Measurements from ENCODE around the gene KRTAP20-1. TPM values are rescaled to one million over a fixed set of nuclear protein-coding genes. Genes with fewer than 3 reads are reported as not detected.

KRTAP20-1 gene
- total RNA-seq, 4 donors from 2014 or later, result not detected

GRCh38 chr21:30642564-30642963 is 26.3 kb downstream of the KRTAP20-1 start, which contains the start of gene KRTAP20-3:
KRTAP20-3 (plus strand) TSS chr21:30642864.
- Histone ChIP-seq H3K4me3 (replicated peaks in 1 of 3) (no peak within 1 kb of the TSS), H3K36me3 (no peaks in the 10 kb centered on the region), H3K9me3 (no peaks in the 10 kb centered on the region), H3K4me1 (no peaks in the 10 kb centered on the region), H3K27ac (no peak within 1 kb of the TSS), H3K27me3 (no peaks in the 10 kb centered on the region)
- no peak for TF ChIP-seq POLR2A (IDR thresholded peaks at IDR 0.05)
- no peak for TF ChIP-seq CTCF (IDR thresholded peaks at IDR 0.05)
- intact Hi-C loops (cut with DNase I), result no loop called here
- 85 to 93% methylated on average over 2 of the region's 2 CpGs for WGBS, 2 donors
- DNase-seq, result no peak

GRCh38 chr21:30646904-30647414 is 30.7 kb downstream of the KRTAP20-1 start:
- H3K4me3 ChIP-seq (replicated peaks in 1 of 3), result no peak overlapping the region
- TF ChIP-seq CTCF (IDR thresholded peaks at IDR 0.05) (no peak), POLR2A (IDR thresholded peaks at IDR 0.05) (no peak)
- no peaks in the 10 kb centered on the region for H3K27me3 ChIP-seq
- DNase-seq, result no peak
- intact Hi-C loops (cut with DNase I), result no loop called here
- no peaks in the 10 kb centered on the region for H3K36me3 ChIP-seq
- no peaks in the 10 kb centered on the region for H3K9me3 ChIP-seq
- WGBS, 2 donors, result 79 to 90% methylated on average over 1 of the region's 1 CpG
- no peaks in the 10 kb centered on the region for H3K4me1 ChIP-seq
- no peak overlapping the region for H3K27ac ChIP-seq

GRCh38 chr21:30652891-30653290 is 36.7 kb downstream of the KRTAP20-1 start:
- DNase-seq, result no peak
- Histone ChIP-seq H3K4me1 (no peaks in the 10 kb centered on the region), H3K36me3 (no peaks in the 10 kb centered on the region), H3K27ac (no peak overlapping the region), H3K9me3 (no peaks in the 10 kb centered on the region), H3K4me3 (replicated peaks in 1 of 3) (no peak overlapping the region), H3K27me3 (no peaks in the 10 kb centered on the region)
- no peak for TF ChIP-seq POLR2A (IDR thresholded peaks at IDR 0.05)
- no peak for TF ChIP-seq CTCF (IDR thresholded peaks at IDR 0.05)
- intact Hi-C loops (cut with DNase I), result no loop called here

Small RNAs within 50 kb of the gene (small RNA-seq; reads per million reads assigned to genes)
- gene KRTAP20-1, result not detected
- not detected for gene KRTAP20-3
- gene KRTAP20-4, result not detected
- gene KRTAP22-1, result not detected
- gene KRTAP22-2, result not detected

Other genes with a start within 250 kb of the KRTAP20-1 start
- gene KRTAP13-2, start 244.2 kb upstream of the KRTAP20-1 start, total RNA-seq, result not detected
- gene KRTAP13-1, start 220.4 kb upstream of the KRTAP20-1 start, total RNA-seq, result not detected
- not detected for gene KRTAP13-3, start 190.5 kb upstream of the KRTAP20-1 start, total RNA-seq
- gene KRTAP13-4, start 186.2 kb upstream of the KRTAP20-1 start, total RNA-seq, result not detected
- gene KRTAP15-1, start 176.2 kb upstream of the KRTAP20-1 start, total RNA-seq, result not detected
- not detected for gene KRTAP19-1, start 136.1 kb upstream of the KRTAP20-1 start, total RNA-seq
- not detected for gene KRTAP19-2, start 129.0 kb upstream of the KRTAP20-1 start, total RNA-seq
- not detected for gene KRTAP19-3, start 124.4 kb upstream of the KRTAP20-1 start, total RNA-seq
- not detected for gene KRTAP19-4, start 119.3 kb upstream of the KRTAP20-1 start, total RNA-seq
- not detected for gene KRTAP19-5, start 114.3 kb upstream of the KRTAP20-1 start, total RNA-seq
- not detected for gene KRTAP19-6, start 74.6 kb upstream of the KRTAP20-1 start, total RNA-seq
- not detected for gene KRTAP19-7, start 55.1 kb upstream of the KRTAP20-1 start, total RNA-seq
- gene KRTAP22-2, start 26.0 kb upstream of the KRTAP20-1 start, total RNA-seq, result not detected
- gene KRTAP6-3, start 24.0 kb upstream of the KRTAP20-1 start, total RNA-seq, result not detected
- not detected for gene KRTAP6-2, start 17.5 kb upstream of the KRTAP20-1 start, total RNA-seq
- not detected for gene KRTAP22-1, start 15.3 kb upstream of the KRTAP20-1 start, total RNA-seq
- gene KRTAP6-1, start 2.5 kb upstream of the KRTAP20-1 start, total RNA-seq, result not detected
- not detected for gene KRTAP20-4, start 4.2 kb downstream of the KRTAP20-1 start, total RNA-seq
- gene KRTAP20-2, start 18.8 kb downstream of the KRTAP20-1 start, total RNA-seq, result not detected
- not detected for gene KRTAP20-3, start 26.4 kb downstream of the KRTAP20-1 start, total RNA-seq
- not detected for gene KRTAP21-3, start 102.4 kb downstream of the KRTAP20-1 start, total RNA-seq
- gene KRTAP21-2, start 130.8 kb downstream of the KRTAP20-1 start, total RNA-seq, result not detected
- gene KRTAP21-1, start 139.0 kb downstream of the KRTAP20-1 start, total RNA-seq, result not detected
- gene KRTAP8-1, start 196.8 kb downstream of the KRTAP20-1 start, total RNA-seq, result not detected
- gene KRTAP7-1, start 213.3 kb downstream of the KRTAP20-1 start, total RNA-seq, result not detected